Adrenal gland (tissue), 5 donors: ENCODE measurements around the gene XPR1.

ENCODE experiments used
- CTCF ChIP-seq, 6 experiments: fragments of 450-650 bp in 4 of 6; fragments of 200-600 bp in 2 of 6; sonication (generic) in 1 of 6; IDR thresholded peaks; 1 replicate in 5 of 6; 2 replicates in 1 of 6; pipeline versions ENCODE4 v1.5.1 to v1.8.0; 2016 to 2021; ENCODE audit warnings: antibody characterized with exemption in 6 of 6, mild to moderate bottlenecking in 2 of 6, moderate library complexity in 1 of 6
- POLR2A ChIP-seq, 2 donors: fragments of 450-650 bp; IDR thresholded peaks; one replicate each; pipeline ENCODE4 v1.6.1; 2017; ENCODE audit warnings: antibody characterized with exemption in 2 of 2, mild to moderate bottlenecking in 2 of 2, moderate library complexity in 1 of 2
- donor health status: DM: no; HTN: no; CAD: no.

- TF ChIP-seq CTCF (IDR thresholded peaks at IDR 0.05) (no peak), POLR2A (IDR thresholded peaks at IDR 0.05) (no peak)
Measured at GRCh38 chr1:180939073-180939710, 307.4 kb downstream of the XPR1 start.
